HG02840 (cell line): ENCODE data around the gene GGA1.
A peak's percentile ranks its signal among the peaks of the same experiment; 100 is the strongest.

Experiments
- ATAC-seq: cut with Tn5 transposase; IDR thresholded peaks from one replicate; pipeline ENCODE4 v1.9.1; 2021; ENCODE audit warnings: mild to moderate bottlenecking, moderate library complexity, moderate number of reproducible peaks; ENCODE audit not compliant: unreplicated experiment, low FRiP score

GGA1 gene

GRCh38 chr22:37628830-37629229 is 20.2 kb downstream of the GGA1 start:
- ATAC-seq, result no peak

- ATAC-seq, result no peak
Measured at GRCh38 chr22:37629928-37630327, 21.3 kb downstream of the GGA1 start.

- no peak for ATAC-seq
Measured at GRCh38 chr22:37630839-37631435, 22.3 kb downstream of the GGA1 start.

GRCh38 chr22:37631448-37632173 is 23.0 kb downstream of the GGA1 start:
- ATAC-seq, result no peak

GRCh38 chr22:37632174-37633088 is 23.8 kb downstream of the GGA1 start:
- peak; percentile 11 for ATAC-seq

GRCh38 chr22:37633089-37633624 is 24.5 kb downstream of the GGA1 start:
- peak; percentile 54 for ATAC-seq

- ATAC-seq, result peak; percentile 48
Measured at GRCh38 chr22:37633625-37634416, 25.2 kb downstream of the GGA1 start.

- ATAC-seq, result no peak
Measured at GRCh38 chr22:37634417-37634924, 25.8 kb downstream of the GGA1 start.

GRCh38 chr22:37635157-37635556 is 26.5 kb downstream of the GGA1 start:
- no peak for ATAC-seq

GRCh38 chr22:37636186-37636948 is 27.7 kb downstream of the GGA1 start:
- ATAC-seq, result no peak

- ATAC-seq, result no peak
Measured at GRCh38 chr22:37636949-37637273, 28.3 kb downstream of the GGA1 start.

GRCh38 chr22:37638391-37639069 is 29.9 kb downstream of the GGA1 start:
- ATAC-seq, result no peak

GRCh38 chr22:37639070-37639760 is 30.6 kb downstream of the GGA1 start, which contains the start of gene SH3BP1:
TSS of gene SH3BP1 (plus strand) at chr22:37639669. CDS start at chr22:37639788, 119 bp downstream.
- no peak for ATAC-seq

- no peak for ATAC-seq
Measured at GRCh38 chr22:37639771-37640590, 31.3 kb downstream of the GGA1 start.

- ATAC-seq, result no peak
Measured at GRCh38 chr22:37640591-37641560, 32.2 kb downstream of the GGA1 start.

- no peak for ATAC-seq
Measured at GRCh38 chr22:37641561-37641949, 32.9 kb downstream of the GGA1 start.
